ENCODE results near the gene INSIG1. TPM values are rescaled to one million over a fixed set of nuclear protein-coding genes. Genes with fewer than 3 reads are reported as not detected.

The INSIG1 gene
- total and polyA plus RNA-seq, 4 donors: 54.2 to 264 (median 119) TPM

DNA sequence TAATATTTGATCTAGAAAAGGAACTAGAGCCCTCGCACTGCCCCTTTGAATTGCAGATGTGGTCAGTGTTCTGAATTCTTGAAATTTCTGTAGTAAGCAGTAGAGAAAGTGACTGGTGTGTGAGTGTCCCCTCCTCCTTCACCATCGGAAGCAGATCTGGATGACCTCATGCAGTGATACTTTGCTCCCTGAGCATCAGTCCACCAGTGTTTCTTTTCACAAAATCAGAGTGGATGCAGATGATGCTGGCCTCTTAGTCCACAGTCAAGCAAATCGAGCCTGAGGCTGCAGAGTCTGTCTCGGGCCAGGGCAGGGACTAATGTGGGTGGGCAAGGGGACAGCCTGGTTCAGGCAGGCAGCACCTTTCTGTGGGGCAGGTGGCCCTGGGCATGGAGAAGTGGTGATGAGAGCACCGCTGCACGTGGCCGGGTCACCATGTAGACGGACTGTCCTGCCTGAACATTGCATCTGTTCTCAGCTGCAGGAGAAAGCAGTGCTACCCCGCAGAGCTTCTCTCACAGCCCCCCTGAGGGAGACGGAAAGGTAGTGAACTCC, 5.4 kb downstream of the INSIG1 start:
- ATAC-seq (ENCODE audit: insufficient read depth, low FRiP score) (no peak), DNase-seq (no peak)
- Histone ChIP-seq H3K27ac (ENCODE audit: low read depth in 1 of 2, low read length in 1 of 2) (no peak overlapping the region), H3K4me3 (no peak overlapping the region), H3K36me3 (ENCODE audit: control insufficient read depth in 4 of 4, insufficient read depth in 4 of 4, low read length in 4 of 4) (peaks cover 2 to 24% (median 7%) of the 10 kb centered on the region in 4 donors), H3K27me3 (ENCODE audit: control insufficient read depth in 3 of 3, insufficient read depth in 3 of 3, low read length in 2 of 3) (no peaks in the 10 kb centered on the region), H3K9ac (ENCODE audit: insufficient read depth in 1 of 2, low read length in 2 of 2) (no peak overlapping the region), H3K4me1 (ENCODE audit: control insufficient read depth in 5 of 5, insufficient read depth in 5 of 5, low read length in 5 of 5) (peaks cover 5 to 14% (median 8%) of the 10 kb centered on the region in 5 donors), H3K9me3 (ENCODE audit: control insufficient read depth in 4 of 4, insufficient read depth in 3 of 4, low read length in 3 of 4) (no peaks in the 10 kb centered on the region)
- TF ChIP-seq, protein P1, sequence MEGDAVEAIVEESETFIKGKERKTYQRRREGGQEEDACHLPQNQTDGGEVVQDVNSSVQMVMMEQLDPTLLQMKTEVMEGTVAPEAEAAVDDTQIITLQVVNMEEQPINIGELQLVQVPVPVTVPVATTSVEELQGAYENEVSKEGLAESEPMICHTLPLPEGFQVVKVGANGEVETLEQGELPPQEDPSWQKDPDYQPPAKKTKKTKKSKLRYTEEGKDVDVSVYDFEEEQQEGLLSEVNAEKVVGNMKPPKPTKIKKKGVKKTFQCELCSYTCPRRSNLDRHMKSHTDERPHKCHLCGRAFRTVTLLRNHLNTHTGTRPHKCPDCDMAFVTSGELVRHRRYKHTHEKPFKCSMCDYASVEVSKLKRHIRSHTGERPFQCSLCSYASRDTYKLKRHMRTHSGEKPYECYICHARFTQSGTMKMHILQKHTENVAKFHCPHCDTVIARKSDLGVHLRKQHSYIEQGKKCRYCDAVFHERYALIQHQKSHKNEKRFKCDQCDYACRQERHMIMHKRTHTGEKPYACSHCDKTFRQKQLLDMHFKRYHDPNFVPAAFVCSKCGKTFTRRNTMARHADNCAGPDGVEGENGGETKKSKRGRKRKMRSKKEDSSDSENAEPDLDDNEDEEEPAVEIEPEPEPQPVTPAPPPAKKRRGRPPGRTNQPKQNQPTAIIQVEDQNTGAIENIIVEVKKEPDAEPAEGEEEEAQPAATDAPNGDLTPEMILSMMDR (IDR thresholded peaks at IDR 0.05; ENCODE audit: control extremely low read depth, extremely low read depth): no peak
- 82 to 84% methylated on average over 10 of the region's 10 CpGs for WGBS, 2 donors

GRCh38 chr7:155303897-155304296, 6.2 kb downstream of the INSIG1 start:
- no peak for ATAC-seq (ENCODE audit: insufficient read depth, low FRiP score)
- Histone ChIP-seq H3K9me3 (ENCODE audit: control insufficient read depth in 4 of 4, insufficient read depth in 3 of 4, low read length in 3 of 4) (no peaks in the 10 kb centered on the region), H3K4me3 (no peak overlapping the region), H3K36me3 (ENCODE audit: control insufficient read depth in 4 of 4, insufficient read depth in 4 of 4, low read length in 4 of 4) (peaks cover 5 to 29% (median 12%) of the 10 kb centered on the region in 4 donors), H3K27ac (ENCODE audit: low read depth in 1 of 2, low read length in 1 of 2) (no peak overlapping the region), H3K27me3 (ENCODE audit: control insufficient read depth in 3 of 3, insufficient read depth in 3 of 3, low read length in 2 of 3) (no peaks in the 10 kb centered on the region), H3K4me1 (ENCODE audit: control insufficient read depth in 5 of 5, insufficient read depth in 5 of 5, low read length in 5 of 5) (peaks cover 5 to 12% (median 7%) of the 10 kb centered on the region in 5 donors), H3K9ac (ENCODE audit: insufficient read depth in 1 of 2, low read length in 2 of 2) (no peak overlapping the region)
- TF ChIP-seq, protein P1 (IDR thresholded peaks at IDR 0.05; ENCODE audit: control extremely low read depth, extremely low read depth): no peak
- 97% methylated on average over 10 of the region's 10 CpGs for whole genome bisulfite sequencing, 2 donors
- DNase-seq: no peak

DNA sequence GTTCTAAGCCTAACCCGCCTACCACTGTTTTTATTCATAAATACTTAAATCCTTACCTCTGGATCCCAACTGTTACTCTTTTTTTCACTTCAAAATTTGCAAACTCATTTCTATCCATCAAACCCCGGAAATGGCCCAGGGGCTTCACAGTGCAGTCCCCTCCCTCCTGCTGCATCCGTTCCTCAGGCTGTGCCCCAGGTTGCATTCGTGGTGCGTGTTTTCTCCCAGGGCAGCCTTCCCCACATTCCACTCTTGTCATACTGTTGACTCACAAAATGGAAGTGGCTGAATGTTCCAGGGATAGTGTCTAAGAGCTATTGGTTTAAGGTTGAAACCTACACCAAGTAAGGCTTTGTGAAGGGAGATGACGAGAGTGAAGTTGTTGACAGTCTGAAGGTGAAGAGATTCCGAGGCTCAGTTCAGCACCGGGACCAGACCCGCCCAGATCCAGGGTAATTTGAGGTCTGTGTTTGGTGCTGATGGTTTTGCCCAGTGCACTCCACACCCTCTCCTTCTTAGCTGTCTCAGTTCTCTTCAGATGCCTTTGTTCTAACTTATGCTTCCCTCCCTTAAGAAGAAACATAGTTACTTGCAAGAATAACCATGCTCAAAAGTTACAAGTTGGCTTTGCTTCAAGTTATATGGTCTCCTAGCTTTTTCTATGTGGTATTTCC, 7.7 kb downstream of the INSIG1 start:
- H3K27ac ChIP-seq (ENCODE audit: low read depth in 1 of 2, low read length in 1 of 2): no peak overlapping the region
- no peaks in the 10 kb centered on the region for H3K27me3 ChIP-seq (ENCODE audit: control insufficient read depth in 3 of 3, insufficient read depth in 3 of 3, low read length in 2 of 3)
- WGBS, 2 donors: 79 to 83% methylated on average over 9 of the region's 9 CpGs
- DNase-seq (no peak), ATAC-seq (ENCODE audit: insufficient read depth, low FRiP score) (no peak)
- peaks cover 0 to 7% (median 0%) of the 10 kb centered on the region in 5 donors for H3K4me1 ChIP-seq (ENCODE audit: control insufficient read depth in 5 of 5, insufficient read depth in 5 of 5, low read length in 5 of 5)
- H3K9me3 ChIP-seq (ENCODE audit: control insufficient read depth in 4 of 4, insufficient read depth in 3 of 4, low read length in 3 of 4): no peaks in the 10 kb centered on the region
- no peak overlapping the region for H3K4me3 ChIP-seq
- TF ChIP-seq, protein P1 (IDR thresholded peaks at IDR 0.05; ENCODE audit: control extremely low read depth, extremely low read depth): no peak
- H3K9ac ChIP-seq (ENCODE audit: insufficient read depth in 1 of 2, low read length in 2 of 2): no peak overlapping the region
- H3K36me3 ChIP-seq (ENCODE audit: control insufficient read depth in 4 of 4, insufficient read depth in 4 of 4, low read length in 4 of 4): peaks cover 5 to 30% (median 12%) of the 10 kb centered on the region in 4 donors
